Activated CD8-positive, alpha-beta T cell treated with anti-CD3 and anti-CD28 coated beads for 36 hours (primary cell): Measurements from ENCODE around the gene SCPEP1. TPM values are rescaled to one million over a fixed set of nuclear protein-coding genes. Genes with fewer than 3 reads are reported as not detected.

Experiments used
- ATAC-seq: fragments of 200-7000 bp; cut with Tn5 transposase; one replicate; pipeline ENCODE4 v1.10.0; 2021; ENCODE audit warnings: mild to moderate bottlenecking, moderate library complexity
- CTCF ChIA-PET: fragments of 350-600 bp; sonication (Branson Sonifier 250); formaldehyde crosslinking; loops from one replicate; lab custom pipeline; 2021; ENCODE audit warnings: antibody characterized with exemption; lab: Charles Lee
- POLR2A ChIA-PET: fragments of 350-600 bp; sonication (Branson Sonifier 250); formaldehyde crosslinking; loops from one replicate; lab custom pipeline; 2021; ENCODE audit warnings: antibody characterized with exemption; lab: Charles Lee
- DNase-seq: peaks from one replicate; pipeline ENCODE4 v3.0.0-alpha.2; 2020
- H3K27ac Mint-ChIP-seq: one replicate; pipeline ENCODE4 v1.8.0; 2021; ENCODE audit warnings: mild to moderate bottlenecking, mixed read lengths
- H3K27me3 Mint-ChIP-seq: one replicate; pipeline ENCODE4 v1.8.0; 2021; ENCODE audit warnings: mixed read lengths
- H3K36me3 Mint-ChIP-seq: one replicate; pipeline ENCODE4 v1.8.0; 2021; ENCODE audit warnings: low read depth, mixed read lengths
- H3K4me1 Mint-ChIP-seq: one replicate; pipeline ENCODE4 v1.8.0; 2021; ENCODE audit warnings: low read depth, mixed read lengths
- H3K4me3 Mint-ChIP-seq: one replicate; pipeline ENCODE4 v1.8.0; 2021; ENCODE audit warnings: mild to moderate bottlenecking, moderate library complexity, mixed read lengths
- H3K9me3 Mint-ChIP-seq: one replicate; pipeline ENCODE4 v1.8.0; 2021; ENCODE audit warnings: mixed read lengths
- intact Hi-C: fragments of 100-400 bp; cut with micrococcal nuclease; formaldehyde crosslinking; loops from one replicate; pipeline ENCODE4 v1.10.0; 2022
- total RNA-seq, 2 experiments: library from RNA; stranded (reverse); gene quantifications; one replicate each; pipeline ENCODE4 v1.2.3, GENCODE V29; 2021
- TF ChIP-seq, protein P1 (sequence below): fragments of 200-600 bp; IDR thresholded peaks from one replicate; pipeline ENCODE4 v1.8.0; 2022; ENCODE audit warnings: antibody characterized with exemption, mild to moderate bottlenecking

SCPEP1 gene
- total RNA-seq, 2 experiments from 2014 or later, result 16.0 to 17.8 TPM

DNA sequence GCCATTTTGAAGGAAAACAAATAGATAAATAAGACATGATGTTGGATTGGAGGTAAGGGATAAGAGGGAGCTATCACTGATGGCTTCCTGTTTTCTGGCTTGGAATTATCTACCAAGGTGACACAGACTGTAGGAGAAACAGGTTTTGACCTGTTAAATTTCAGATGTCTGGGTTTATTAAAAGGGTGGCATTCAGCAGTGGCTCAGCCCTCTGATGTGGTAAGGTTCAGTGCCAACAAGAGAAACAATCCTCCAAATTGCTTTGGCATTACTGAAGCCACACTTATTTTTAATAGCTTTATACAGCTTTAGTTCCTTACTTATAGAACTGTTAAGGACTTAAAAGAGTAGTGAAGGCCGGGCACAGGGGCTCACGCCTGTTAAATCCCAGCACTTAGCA, 70.2 kb downstream of the SCPEP1 start:
- Mint-ChIP-seq H3K27me3 (peaks cover 40% of the 10 kb centered on the region), H3K27ac (no peak overlapping the region), H3K9me3 (no peaks in the 10 kb centered on the region), H3K4me1 (peaks cover 20% of the 10 kb centered on the region), H3K36me3 (no peaks in the 10 kb centered on the region), H3K4me3 (no peak overlapping the region)
- ATAC-seq (no peak), DNase-seq (no peak)
- TF ChIP-seq, protein P1, sequence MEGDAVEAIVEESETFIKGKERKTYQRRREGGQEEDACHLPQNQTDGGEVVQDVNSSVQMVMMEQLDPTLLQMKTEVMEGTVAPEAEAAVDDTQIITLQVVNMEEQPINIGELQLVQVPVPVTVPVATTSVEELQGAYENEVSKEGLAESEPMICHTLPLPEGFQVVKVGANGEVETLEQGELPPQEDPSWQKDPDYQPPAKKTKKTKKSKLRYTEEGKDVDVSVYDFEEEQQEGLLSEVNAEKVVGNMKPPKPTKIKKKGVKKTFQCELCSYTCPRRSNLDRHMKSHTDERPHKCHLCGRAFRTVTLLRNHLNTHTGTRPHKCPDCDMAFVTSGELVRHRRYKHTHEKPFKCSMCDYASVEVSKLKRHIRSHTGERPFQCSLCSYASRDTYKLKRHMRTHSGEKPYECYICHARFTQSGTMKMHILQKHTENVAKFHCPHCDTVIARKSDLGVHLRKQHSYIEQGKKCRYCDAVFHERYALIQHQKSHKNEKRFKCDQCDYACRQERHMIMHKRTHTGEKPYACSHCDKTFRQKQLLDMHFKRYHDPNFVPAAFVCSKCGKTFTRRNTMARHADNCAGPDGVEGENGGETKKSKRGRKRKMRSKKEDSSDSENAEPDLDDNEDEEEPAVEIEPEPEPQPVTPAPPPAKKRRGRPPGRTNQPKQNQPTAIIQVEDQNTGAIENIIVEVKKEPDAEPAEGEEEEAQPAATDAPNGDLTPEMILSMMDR, result no peak
- CTCF ChIA-PET, result interaction anchor here (0.9 to 2.2 kb wide), 4 partner anchors 12 to 268 kb away, joined by 3 to 5 read pairs (median 3); no protein-coding TSS in a partner anchor
- intact Hi-C loops, result no loop called here
- POLR2A ChIA-PET, result interaction anchor here (1.5 kb wide), 1 partner anchor 37 kb away, joined by 5 read pairs; the partner anchor contains the start of gene AKAP1

DNA sequence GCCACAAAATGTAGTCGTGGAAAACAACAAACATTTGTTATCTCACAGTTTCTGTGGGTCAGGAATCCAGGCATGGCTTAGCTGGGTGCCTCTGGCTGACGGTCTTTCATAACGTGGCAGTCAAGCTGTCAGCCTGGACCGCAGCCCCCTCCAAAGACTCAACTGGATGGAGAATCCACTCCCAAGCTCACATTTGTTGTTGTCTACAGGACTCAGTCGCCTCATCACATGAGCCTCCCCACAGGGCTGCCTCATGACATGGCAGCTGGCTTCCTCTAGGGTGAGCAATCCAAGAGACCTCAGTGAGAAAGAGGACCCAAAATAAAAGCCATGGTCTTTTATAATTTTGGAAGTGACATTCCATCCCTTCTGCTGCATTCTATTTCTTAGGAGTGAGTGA, 72.4 kb downstream of the SCPEP1 start:
- Mint-ChIP-seq H3K4me3 (no peak overlapping the region), H3K36me3 (no peaks in the 10 kb centered on the region), H3K9me3 (no peaks in the 10 kb centered on the region), H3K27ac (no peak overlapping the region), H3K27me3 (peaks cover 23% of the 10 kb centered on the region), H3K4me1 (peaks cover 16% of the 10 kb centered on the region)
- ATAC-seq (no peak), DNase-seq (no peak)
- intact Hi-C loops, result no loop called here
- ChIA-PET POLR2A (no interaction called here), CTCF (interaction anchor here (0.9 to 1.2 kb wide), 2 partner anchors 30 to 37 kb away, joined by 3 to 4 read pairs; no protein-coding TSS in a partner anchor)
- TF ChIP-seq, protein P1, result no peak

GRCh38 chr17:57051886-57052361, 74.0 kb downstream of the SCPEP1 start:
- H3K27ac Mint-ChIP-seq, result no peak overlapping the region
- DNase-seq (no peak), ATAC-seq (no peak)
- ChIA-PET CTCF (interaction anchor here (1.0 kb wide), 1 partner anchor 42 kb away, joined by 4 read pairs; no protein-coding TSS in a partner anchor), POLR2A (no interaction called here)
- peaks cover 12% of the 10 kb centered on the region for H3K27me3 Mint-ChIP-seq
- H3K4me1 Mint-ChIP-seq, result peaks cover 4% of the 10 kb centered on the region
- intact Hi-C loops, result no loop called here
- TF ChIP-seq, protein P1, result no peak
- H3K9me3 Mint-ChIP-seq, result no peaks in the 10 kb centered on the region
- H3K4me3 Mint-ChIP-seq, result no peak overlapping the region
- H3K36me3 Mint-ChIP-seq, result no peaks in the 10 kb centered on the region

Other genes starting within 250 kb of the SCPEP1 start
- 1 to 10 TPM; 2.3 TPM for gene C17orf67, start 144.2 kb upstream of the SCPEP1 start, total RNA-seq
- gene DGKE, start 144.0 kb upstream of the SCPEP1 start, total RNA-seq, result 10 to 100 TPM; 25.1 to 29.0 TPM
- 10 to 100 TPM; 94.2 to 95.6 TPM for gene TRIM25, start 64.1 kb upstream of the SCPEP1 start, total RNA-seq
- gene COIL, start 17.1 kb upstream of the SCPEP1 start, total RNA-seq, result 10 to 100 TPM; 19.5 to 20.8 TPM
- 10 to 100 TPM; 27.3 to 28.6 TPM for gene AKAP1, start 107.1 kb downstream of the SCPEP1 start, total RNA-seq